Fibroblast of skin of abdomen (primary cell): ENCODE results near the gene CENPP.
"Not testable (repeated sequence)": the region's sequence is repeated elsewhere in the genome, so short reads cannot be mapped to it uniquely, and the experiment has no call there.

ENCODE experiments used
- DNase-seq: peaks from one replicate; pipeline ENCODE4 v3.0.0-alpha.2; 2013

Gene CENPP

DNA sequence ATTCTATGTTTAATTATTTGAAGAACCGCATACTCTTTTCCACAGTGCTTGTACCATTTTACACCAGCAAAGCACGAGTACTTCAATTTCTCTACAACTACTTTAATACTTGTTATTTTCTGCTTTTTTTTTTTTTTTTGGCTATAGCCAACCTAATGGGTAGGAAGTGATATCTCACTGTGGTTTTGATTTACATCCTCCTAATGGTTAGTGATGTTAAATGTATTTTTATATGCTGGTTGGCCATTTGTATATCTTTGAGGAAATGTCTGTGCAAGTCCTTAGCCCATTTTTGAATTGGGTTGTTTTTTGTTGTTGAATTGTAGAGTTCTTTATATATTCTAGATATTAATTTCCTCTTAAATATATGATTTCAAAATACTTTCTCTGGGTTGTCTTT, 56.0 kb downstream of the CENPP start:
- no peak for DNase-seq

DNA sequence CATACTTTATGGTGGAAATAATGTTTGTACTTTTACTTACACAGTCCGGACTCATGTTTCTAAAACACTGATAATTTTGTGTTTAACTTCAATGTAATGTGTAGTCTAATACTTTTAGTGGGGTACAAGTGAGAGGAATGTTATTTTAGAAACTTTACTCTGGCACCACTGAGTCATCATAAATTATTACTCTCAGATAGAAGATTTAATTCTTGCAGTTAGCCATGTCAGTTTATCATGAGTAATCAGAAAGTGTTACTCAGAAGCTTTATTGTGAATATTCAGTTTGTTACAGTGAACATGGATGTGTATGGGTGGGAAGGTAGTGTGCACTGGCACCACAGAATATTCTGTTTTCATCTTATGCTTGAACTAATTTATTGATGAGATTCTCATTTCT, 58.6 kb downstream of the CENPP start:
- DNase-seq: peak; percentile 67

DNA sequence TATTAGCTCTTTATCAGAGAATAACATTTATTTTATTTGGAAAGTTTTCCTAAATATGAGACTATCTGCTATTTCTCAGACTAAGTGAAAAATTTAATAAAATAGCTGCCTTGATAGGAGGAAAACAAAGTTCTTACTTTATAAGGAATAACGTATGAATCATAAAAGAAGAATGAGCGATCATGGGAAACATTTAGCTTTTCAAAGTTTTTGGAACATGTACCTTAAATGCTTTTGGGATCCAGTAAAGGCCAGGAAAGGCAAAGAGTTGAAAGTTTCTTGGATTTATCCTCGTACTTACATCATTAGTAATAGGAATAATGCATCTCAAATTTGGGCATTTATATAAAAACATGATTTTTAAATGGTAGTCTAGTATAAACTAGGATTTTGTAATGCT, 59.2 kb downstream of the CENPP start:
- no peak for DNase-seq

DNA sequence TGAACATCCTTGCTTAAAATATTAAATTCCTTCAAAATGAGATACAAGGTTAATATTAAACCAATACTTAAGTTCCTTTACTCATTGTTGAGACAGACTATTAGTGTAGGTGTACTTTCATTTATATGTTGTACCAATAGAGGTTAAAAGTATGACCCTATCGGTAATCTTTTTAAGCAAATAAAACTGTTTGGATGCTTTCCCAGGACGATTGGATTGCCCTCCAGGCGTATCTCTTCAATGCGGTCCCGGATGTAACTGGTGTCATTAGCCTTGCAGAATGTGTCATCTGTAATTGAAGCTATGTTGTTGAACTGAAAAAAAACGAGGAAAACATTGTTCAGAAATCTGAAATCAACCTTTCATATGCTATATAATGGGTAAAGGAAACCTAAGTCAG, 59.7 kb downstream of the CENPP start:
- no peak for DNase-seq

DNA sequence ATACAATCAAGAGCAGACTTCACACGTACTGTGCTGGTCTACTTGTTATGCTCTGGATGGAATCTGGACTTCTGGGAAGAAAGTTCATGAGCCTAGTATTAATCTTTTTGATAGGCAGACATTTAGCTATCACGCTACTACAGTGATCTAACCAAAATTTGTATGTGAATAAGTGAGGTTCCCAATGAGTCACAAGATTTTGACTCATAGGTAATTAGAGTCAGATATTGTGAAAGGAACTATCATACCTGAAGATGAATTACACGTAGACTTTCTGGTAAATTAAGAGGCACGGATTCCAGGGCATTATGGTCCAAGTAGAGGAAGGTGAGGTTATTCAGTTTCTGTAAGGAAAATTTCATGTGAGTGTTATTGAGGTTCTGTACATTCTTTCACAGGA, 60.2 kb downstream of the CENPP start:
- DNase-seq: peak; percentile 48

DNA sequence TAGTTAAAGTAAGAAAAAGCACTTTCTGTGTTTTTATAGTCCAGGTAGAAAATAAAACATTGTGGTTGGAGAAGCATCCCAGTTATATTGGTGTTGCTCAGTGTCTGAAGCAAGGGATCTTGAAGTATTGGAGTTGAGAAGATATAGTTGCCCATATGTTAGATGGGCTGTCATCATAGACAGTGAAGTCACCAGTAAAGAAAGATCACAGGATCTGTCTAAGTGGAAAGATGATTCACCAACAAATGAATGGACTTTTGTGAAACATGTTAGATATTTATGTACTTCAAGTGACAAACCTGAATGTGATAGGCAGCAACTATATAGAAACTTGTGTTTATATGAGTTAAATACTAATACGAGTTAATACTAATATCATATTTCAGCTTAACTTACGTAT, 66.9 kb downstream of the CENPP start:
- peak; percentile 34 for DNase-seq

DNA sequence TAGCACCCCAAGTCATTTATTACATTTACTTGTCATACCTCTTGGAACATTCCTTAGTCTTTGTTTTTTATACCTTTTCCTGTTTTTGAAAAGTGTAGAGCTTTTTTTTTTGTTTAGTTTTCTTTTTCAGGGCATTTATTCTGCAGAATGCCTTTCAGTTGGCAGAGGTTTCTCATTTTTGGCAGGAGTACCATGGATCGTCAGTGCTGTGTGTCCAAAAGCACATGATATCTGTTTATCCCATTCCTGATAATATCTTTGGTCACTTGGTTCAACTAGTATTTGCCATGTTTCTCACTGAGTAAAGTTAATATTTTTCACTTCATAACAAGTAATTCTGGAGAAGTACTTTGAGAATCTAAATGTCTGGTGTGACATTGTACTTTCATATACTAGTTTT, 67.9 kb downstream of the CENPP start:
- DNase-seq: no peak

DNA sequence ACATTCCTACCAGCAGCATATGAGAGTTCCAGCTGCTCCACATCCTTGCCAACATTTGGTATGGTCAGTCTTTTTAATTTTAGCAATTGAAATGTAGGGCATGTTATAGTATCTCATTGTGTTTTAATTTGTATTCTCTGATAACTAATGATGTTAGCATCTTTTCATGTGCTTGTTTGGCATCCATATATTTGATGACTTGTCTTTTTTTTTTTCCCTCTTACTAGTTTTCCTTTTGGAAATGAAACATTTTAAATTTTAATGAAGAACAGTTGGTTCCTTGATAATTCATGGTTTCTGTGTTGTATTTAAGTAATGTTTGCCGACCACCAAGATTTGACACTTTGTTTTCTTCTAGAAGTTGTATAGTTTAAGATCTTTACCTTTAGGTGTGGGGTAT, 69.9 kb downstream of the CENPP start:
- no peak for DNase-seq

DNA sequence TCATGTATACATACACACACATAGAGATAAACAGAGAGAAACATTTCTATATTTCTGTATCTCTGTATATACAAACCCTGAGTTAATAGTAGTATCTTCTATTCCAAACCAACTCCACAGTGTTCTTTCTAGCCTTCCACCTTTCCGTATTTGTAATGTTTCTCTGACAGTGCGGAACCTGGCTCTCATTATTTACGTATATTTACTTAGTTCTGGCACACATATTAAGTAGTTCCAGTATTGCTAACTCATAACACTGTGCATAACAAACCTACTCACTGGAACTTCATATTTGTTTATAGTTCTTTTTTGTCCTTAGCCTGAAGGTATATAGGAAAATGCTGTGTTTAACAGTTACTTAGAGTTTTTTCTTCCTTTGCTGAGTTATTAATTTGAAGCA, 72.1 kb downstream of the CENPP start:
- DNase-seq: no peak

DNA sequence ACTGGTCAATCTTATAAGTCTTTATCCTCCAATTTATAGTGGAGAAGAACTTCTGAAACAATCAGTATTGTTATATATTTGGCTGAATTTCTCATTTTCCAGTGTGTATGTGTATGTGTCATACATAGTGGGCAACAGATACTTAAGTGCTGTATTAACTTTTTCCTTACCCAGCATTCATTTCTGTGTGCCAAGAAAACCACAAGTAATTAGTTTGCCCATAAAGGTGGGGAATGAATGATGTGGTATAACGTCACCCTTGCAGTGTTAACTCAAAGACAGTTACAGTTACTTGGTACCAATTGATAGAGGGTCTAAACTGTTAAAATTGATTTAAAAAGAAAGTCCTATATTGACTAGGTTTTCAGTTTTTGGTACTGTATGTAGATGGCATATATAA, 76.6 kb downstream of the CENPP start:
- no peak for DNase-seq

DNA sequence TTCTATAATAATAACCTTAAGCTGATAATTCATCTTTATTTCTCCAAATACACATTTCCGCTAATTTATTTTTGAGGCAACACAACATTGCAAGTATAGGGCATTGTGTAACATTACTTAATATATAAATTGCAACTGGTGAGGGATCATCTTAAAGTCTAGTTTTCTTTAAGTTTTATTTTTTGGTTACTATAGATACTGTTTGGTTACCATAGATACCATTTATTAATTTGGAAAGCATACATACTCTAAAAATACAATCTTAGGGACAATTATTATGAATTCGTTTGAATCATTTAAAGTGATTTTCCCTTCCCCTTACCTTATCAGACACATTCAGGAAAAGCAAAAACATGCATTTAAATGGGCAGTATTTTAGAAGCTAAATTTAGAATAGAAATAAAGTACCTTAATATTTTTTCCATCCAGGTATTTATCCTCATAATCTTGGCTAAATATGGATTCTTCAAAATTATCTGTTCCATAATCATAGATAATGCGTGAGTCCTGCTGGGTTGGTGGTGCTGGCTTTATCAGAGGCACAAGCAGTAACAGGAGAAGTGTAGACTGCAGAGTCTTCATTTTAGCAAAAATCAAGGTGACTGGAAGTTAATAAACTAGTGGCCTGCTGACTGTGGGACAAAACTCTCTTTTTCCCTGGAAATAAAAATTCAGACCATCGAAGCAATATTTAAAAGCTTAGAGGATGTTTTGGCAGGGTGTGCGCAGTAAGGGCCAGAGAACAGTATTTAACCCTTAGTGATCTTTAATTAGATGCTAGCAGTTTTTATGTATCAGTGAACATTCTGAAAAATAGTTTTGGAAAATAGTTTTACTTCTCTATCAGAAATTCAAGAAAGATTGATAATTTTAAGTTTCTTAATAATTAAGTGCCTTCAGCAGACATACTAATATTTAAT, 77.3 kb downstream of the CENPP start:
- no peak for DNase-seq

DNA sequence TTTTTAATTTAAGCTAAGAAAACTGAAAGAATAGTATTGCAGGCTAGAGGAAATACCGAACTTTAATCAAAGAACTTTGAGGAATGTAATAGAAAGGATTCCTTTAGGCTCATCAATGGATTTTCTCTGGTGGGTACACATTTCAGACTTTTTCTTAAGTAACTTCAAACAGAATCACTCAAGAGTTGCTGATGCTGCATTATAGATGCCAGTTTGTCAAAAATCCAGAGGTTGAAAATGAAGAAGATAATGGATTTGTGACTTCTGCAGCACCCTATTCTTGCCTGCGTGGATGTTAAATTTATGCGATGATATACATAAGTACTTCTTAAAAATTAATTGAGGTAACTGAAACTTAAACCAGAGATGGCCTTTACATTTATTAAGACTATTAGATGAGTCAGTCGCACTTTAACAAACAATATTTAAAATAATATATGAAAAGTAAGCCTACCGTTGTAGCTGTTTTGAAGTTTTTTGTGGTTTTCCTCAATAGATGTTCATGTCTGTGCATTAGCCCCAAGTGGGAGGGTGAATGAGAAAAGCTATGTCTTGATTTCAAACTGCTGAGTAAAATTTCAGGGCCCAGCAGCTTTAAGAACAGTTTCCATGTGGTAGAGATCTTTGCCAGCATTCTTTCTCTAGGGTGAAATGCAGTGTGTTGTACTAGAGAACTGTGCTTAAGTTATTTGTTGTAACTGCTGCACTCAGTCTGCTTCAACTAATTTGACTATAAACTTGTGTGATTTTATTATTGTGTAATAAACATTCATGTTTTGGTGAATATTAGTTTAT, 78.5 kb downstream of the CENPP start, which contains the start of gene OGN:
Gene OGN (minus strand): TSS at position 537 of the 795 bp plus-strand sequence. CDS start 1,171 bp downstream, outside the sequence.
- DNase-seq: peak; percentile 62

DNA sequence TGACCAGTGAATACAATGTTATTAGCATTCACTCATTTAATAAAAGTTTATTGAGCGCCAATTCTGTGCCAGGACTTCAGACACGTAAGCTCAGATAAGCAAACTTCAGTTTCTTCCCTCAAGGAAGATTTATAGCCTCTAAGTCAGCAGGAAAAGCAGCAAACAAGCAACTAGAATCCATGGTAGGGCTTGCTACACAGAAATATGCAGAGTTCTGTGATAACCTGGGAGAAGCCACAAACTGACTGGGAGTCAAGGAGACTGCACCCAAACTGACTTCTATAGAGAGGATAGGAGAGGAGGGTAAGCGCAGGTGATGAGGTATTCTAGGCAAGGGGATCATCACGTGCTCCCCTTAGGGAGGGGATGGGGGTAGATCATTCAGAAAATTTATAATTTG, 80.1 kb downstream of the CENPP start:
- no peak for DNase-seq

DNA sequence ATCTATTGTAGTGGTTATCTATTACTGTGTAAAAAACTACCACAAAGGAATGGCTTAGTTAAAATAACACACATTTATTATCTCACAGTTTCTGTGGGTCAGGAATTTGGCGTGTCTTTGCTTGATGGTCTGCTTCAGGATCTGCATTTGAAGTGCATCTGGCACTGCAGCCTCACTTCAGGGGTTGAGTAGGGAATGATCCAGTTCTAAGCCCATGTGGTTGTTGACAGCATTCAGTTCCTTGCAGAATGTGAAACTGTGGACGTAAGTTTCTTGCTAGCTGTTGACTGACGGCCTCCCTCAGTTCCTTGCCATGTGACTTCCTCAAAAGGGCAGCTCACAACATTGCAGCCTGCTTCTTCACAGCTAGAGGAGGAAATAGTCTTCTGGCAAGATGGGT, 80.7 kb downstream of the CENPP start:
- peak; percentile 66 for DNase-seq

DNA sequence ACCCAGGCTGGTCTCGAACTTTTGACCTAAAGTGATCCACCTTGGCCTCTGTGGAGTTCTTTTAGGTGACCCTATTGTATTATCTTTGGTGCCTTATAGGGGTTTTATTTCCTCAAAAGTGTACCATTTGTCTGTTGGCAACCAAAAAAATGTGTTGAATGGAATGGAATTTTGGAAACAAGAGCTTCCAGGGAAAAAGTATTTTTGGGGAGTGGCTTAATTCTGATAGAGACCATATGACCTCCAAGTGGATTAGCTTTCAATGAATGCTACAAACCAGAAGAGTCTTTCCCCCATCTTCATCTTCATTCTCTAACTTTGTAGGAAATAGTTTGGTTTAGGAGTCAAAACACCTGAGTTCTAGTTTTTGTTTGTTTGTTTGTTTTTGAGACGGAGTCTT, 82.1 kb downstream of the CENPP start:
- no peak for DNase-seq

DNA sequence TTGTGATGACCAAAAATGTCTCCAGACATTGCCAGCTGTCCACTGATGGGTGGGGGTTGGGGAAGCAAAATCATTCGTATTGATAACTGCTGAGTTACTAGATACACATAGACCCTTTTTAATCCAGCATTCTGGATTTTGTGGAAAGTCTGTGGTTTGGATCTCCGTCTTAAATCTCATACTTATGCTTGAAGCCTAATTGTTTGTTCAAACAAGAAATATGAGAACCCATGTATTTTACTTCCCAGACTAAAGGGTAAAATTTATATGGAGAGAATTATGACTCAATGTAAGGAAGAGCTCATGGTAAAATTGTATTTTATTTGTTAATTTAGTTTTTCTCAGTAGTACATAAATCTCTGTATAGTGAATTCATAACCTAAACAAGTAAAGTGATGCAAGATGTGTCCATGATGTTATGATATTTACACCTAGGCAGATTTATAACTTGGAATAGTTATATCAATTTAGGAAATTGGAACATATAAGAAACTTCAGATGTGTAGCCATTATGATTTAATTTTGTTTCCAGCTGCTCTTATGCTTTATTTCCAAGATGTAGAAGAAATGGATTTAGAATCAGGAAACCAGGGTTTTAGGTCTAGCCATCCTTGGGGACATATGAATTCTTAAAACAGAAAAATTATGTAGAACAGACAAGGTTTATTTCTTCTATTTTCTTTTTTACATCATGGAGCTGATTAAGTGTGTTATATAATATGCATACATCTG, 83.2 kb downstream of the CENPP start:
- DNase-seq: no peak

DNA sequence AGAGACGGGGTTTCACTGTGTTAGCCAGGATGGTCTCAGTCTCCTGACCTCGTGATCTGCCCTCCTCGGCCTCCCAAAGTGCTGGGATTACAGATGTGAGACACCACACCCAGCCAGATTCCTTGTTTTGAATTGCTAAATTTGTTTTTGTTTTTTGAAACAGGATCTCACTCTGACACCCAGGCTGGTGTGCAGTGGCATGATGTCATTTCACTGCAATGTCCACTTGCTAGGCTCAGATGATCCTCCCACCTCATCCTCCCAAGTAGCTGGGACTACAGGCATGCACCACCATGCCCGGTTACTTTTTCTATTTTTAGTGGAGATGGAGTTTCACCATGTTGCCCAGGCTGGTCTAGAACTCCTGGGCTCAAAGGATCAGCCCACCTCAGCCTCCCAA, 85.4 kb downstream of the CENPP start:
- DNase-seq: not testable (repeated sequence)

DNA sequence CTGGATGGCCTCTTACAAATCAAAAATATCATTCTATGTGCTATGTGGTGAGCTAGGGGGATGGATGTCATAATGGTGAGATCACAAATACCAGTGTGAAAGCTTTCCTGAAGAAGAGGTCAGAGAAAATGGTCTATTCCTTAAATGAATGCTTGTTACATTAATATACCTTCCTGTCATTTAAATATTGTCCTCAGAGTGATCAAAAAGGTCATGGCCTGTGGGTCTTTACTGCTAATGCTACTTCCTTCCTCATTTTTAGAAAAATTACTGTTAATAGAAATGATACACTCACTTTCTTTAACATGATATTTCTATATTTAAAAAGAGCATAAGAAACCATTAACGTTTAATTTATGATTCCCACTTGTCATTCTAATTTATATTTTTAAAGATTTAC, 88.8 kb downstream of the CENPP start:
- DNase-seq: no peak

DNA sequence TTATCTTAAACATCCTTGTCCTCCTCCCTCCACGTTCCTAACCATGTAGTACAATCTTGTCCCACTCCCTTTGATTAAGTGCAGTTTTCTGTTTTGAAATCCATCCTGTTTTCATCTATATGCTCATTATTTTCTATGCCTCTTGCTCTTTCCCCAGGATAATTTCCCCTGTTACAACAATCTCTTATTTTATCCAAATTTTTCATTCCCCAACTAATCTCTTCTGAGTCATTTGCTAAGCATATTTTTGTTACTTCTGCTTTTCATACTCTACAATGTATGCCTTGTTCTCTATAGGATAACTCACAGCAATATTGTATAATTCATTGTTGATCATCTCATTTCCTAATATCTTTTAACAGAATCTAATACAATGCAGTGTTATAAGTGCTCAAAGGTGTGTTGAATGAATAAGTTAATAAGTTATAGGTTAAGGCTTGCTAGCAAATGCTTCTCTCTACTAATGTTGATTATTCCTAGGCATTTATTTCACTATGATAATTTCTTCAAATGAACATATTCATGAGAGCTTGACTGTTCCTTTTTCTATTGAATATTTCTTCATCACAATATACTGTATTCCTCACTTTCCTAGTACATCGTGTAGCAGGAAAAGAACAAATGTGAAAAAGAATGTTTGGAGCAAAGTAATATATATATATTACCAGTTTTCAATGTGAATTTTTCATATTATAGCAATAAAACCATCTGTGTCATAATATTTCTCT, 97.0 kb downstream of the CENPP start:
- DNase-seq: no peak

DNA sequence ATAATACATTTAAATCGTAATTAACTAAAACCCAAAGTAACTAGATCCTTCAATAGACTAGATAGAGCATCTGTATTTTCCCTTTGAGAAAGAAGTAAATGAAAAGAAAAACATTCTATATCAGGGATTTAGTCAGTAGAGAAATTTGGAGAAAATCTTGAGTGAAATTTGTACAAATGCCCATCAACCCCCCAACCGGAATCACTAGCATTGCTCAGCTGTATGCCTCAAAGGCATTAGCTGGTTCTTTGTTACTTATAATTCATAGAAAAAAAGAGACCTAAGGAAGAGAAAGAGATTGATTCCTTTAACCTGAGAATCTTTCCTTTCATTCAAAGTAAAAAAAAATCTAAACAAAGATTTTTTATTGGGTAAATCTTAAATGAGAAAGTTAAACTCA, 97.9 kb downstream of the CENPP start:
- no peak for DNase-seq

DNA sequence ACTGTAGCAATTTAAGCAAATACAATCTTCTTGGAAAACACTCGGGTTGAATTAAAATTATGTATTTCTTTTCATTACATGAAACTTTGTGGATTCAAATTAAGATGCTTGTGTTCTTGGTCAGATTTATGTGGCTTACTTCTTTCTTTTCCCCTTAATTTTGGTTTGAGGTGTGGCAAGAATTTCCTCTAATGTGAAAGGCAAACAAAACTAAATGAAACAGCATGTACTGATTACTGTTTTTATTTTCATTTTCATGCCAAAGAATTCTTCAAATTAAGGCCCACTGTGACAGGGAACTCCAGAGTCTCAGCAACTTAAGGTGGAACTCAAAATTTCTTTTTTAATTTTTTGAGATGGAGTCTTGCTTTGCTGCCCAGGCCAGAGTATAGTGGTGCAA, 98.6 kb downstream of the CENPP start, which contains the start of gene OMD:
Gene OMD (minus strand): TSS at position 132 of the 400 bp plus-strand sequence. CDS start 6,913 bp downstream, outside the sequence.
- peak; percentile 78 for DNase-seq

DNA sequence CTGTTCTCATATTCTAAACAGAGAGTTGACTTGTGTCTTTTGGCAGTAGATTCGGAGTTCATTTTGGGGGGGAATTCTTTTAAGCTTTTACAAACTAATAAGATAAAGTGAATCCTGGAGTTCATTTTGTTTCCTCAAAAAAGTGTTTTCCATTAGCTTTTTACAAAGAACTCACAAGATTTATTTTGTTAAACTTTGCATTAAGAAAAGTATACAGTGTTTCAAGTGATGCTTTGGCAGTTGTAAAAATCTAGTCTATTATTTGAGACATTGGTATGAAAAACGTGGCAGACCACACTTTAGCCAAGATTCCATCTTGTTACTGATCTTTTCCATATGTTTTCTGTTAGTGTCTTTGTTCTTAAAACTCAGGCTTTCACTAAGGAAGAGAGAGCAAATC, 99.7 kb downstream of the CENPP start:
- peak; percentile 84 for DNase-seq
